HCT116 (cell line): ENCODE results near the gene SUPT3H.

ENCODE experiments used
- ATF3 ChIP-seq: IDR thresholded peaks from 2 replicates; pipeline ENCODE4 v1.6.1; 2012
- EGR1 ChIP-seq: IDR thresholded peaks from 2 replicates; pipeline ENCODE4 v1.6.1; 2012; ENCODE audit warnings: low read depth
- ELF1 ChIP-seq: IDR thresholded peaks from 2 replicates; pipeline ENCODE4 v1.6.1; 2012; ENCODE audit warnings: low read depth, borderline replicate concordance
- EZH2 ChIP-seq: fragments of 200-600 bp; sonication (generic); IDR thresholded peaks from 2 replicates; pipeline ENCODE4 v1.6.1; 2017; ENCODE audit warnings: antibody characterized with exemption, mixed run types
- EZH2phosphoT487 ChIP-seq: fragments of 200-600 bp; IDR thresholded peaks from 2 replicates; pipeline ENCODE4 v1.6.1; 2018; ENCODE audit warnings: antibody characterized with exemption, borderline replicate concordance
- POLR2A ChIP-seq: IDR thresholded peaks from 2 replicates; pipeline ENCODE4 v1.7.0; 2011; ENCODE audit warnings: borderline replicate concordance; ENCODE audit not compliant: insufficient read depth, insufficient read length; ENCODE audit errors: extremely low read depth
- POLR2AphosphoS5 ChIP-seq: IDR thresholded peaks from 2 replicates; pipeline ENCODE4 v1.6.1; 2011; ENCODE audit warnings: mild to moderate bottlenecking, low read depth, low read length, moderate library complexity
- REST ChIP-seq: IDR thresholded peaks from 2 replicates; pipeline ENCODE4 v1.6.1; 2012; ENCODE audit warnings: low read depth
- YY1 ChIP-seq: IDR thresholded peaks from 2 replicates; pipeline ENCODE4 v1.6.1; 2011; ENCODE audit warnings: low read length, low read depth, moderate library complexity, mild to moderate bottlenecking; ENCODE audit not compliant: insufficient replicate concordance; ENCODE audit errors: extremely low read depth
- TF ChIP-seq, protein P1 (sequence below), 3 experiments: fragments of 200-600 bp in 1 of 3; sonication (generic) in 1 of 3; IDR thresholded peaks in 2 of 3; conservative IDR thresholded peaks in 1 of 3; 2 replicates each; pipeline ENCODE4 v1.5.1; 2012 to 2017; ENCODE audit warnings: low read depth in 2 of 3, low read length in 2 of 3, antibody characterized with exemption in 1 of 3, borderline replicate concordance in 1 of 3, control low read depth in 1 of 3, mild to moderate bottlenecking in 1 of 3, mixed read lengths in 1 of 3, mixed run types in 1 of 3, moderate library complexity in 1 of 3; ENCODE audit not compliant: insufficient read depth in 1 of 3
- TF ChIP-seq, protein P2 (sequence below): IDR thresholded peaks from 2 replicates; pipeline ENCODE4 v1.6.1; 2012

DNA sequence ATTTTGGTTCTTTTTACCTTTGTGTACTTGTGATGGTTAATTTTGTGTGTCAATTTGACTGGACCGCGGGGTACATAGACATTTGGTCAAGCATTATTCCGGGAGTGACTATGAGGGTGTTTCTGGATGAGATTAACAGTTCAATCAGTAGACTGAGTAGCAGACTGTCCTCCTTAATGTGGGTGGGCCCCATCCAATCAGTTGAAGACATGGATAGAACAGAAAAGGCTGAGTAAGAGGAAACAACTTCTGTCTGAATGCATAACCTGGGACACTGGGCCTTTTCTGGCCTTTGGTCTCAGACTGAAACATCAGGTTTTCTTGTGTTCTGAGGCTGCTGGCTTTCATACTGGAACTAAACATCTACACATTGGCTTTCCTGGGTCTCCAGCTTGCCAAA is 353.1 kb downstream of the SUPT3H start:
- TF ChIP-seq, protein P1, sequence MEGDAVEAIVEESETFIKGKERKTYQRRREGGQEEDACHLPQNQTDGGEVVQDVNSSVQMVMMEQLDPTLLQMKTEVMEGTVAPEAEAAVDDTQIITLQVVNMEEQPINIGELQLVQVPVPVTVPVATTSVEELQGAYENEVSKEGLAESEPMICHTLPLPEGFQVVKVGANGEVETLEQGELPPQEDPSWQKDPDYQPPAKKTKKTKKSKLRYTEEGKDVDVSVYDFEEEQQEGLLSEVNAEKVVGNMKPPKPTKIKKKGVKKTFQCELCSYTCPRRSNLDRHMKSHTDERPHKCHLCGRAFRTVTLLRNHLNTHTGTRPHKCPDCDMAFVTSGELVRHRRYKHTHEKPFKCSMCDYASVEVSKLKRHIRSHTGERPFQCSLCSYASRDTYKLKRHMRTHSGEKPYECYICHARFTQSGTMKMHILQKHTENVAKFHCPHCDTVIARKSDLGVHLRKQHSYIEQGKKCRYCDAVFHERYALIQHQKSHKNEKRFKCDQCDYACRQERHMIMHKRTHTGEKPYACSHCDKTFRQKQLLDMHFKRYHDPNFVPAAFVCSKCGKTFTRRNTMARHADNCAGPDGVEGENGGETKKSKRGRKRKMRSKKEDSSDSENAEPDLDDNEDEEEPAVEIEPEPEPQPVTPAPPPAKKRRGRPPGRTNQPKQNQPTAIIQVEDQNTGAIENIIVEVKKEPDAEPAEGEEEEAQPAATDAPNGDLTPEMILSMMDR (IDR thresholded peaks at IDR 0.05 in 2 of 3, conservative IDR thresholded peaks at IDR 0.05 in 1 of 3; ENCODE audit: borderline replicate concordance in 1 of 3, insufficient read depth in 1 of 3, low read depth in 2 of 3, low read length in 2 of 3): no peak
- TF ChIP-seq POLR2A: no peak
- no peak for TF ChIP-seq EZH2
- TF ChIP-seq POLR2AphosphoS5: no peak
- no peak for TF ChIP-seq ATF3
- no peak for TF ChIP-seq EGR1
- TF ChIP-seq REST: no peak
- no peak for TF ChIP-seq ELF1
- no peak for TF ChIP-seq EZH2phosphoT487
- TF ChIP-seq, protein P2, sequence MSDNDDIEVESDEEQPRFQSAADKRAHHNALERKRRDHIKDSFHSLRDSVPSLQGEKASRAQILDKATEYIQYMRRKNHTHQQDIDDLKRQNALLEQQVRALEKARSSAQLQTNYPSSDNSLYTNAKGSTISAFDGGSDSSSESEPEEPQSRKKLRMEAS: no peak
- no peak for TF ChIP-seq YY1
